HG02852 (cell line): ENCODE results near the gene CAMK1G.

ENCODE experiments used
- ATAC-seq: cut with Tn5 transposase; IDR thresholded peaks from one replicate; pipeline ENCODE4 v1.9.1; 2021; ENCODE audit warnings: mild to moderate bottlenecking, moderate library complexity; ENCODE audit not compliant: unreplicated experiment

Gene CAMK1G

GRCh38 chr1:209657140-209657879, 73.8 kb downstream of the CAMK1G start:
- ATAC-seq, result no peak

GRCh38 chr1:209657918-209658317, 74.4 kb downstream of the CAMK1G start:
- no peak for ATAC-seq

GRCh38 chr1:209659909-209660308, 76.4 kb downstream of the CAMK1G start:
- peak; percentile 86 for ATAC-seq

- no peak for ATAC-seq
These were observed 77.6 kb downstream of the CAMK1G start for GRCh38 chr1:209661071-209661470.

GRCh38 chr1:209662879-209663327, 79.4 kb downstream of the CAMK1G start:
- ATAC-seq, result no peak
